ENCODE data around the gene CHD6.

The CHD6 gene

DNA sequence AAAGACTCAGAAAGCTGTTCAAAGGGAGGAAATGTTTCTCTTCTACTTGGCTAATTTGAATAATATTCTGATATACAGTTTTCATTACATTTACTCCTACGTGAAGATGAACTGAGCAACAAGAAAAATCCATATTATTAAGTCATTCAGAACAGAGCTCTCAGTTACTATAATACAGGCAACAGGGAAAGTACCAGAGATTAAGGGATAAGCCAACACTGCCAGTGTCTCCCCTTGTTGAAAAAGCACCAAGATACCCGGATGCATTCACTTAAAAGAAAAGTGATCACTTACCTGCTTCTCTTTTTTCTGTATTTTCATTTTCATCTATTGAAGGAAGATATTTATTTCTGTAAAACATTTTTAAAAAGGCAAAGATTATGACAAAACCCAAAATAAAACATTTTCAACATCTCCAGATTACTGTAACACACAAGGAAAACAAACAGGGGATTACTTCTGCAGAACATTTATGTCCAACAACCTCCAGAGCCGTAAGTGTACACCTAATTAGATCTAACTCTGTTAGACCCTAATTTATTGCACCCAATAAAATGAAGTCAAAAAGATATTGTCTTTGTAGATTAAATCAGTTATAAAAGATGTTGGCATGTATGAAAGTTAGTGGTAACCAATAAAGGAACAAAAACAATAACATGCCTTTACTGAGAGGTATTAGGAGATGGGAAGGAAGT lies 67.0 kb downstream of the CHD6 start:
- H3K4me3 ChIP-seq (ENCODE audit: low read depth, low read length) = no peak overlapping the region
- no peaks in the 10 kb centered on the region for H3K9me3 ChIP-seq (ENCODE audit: control insufficient read depth, insufficient read depth, low read depth, low read length)
- ChIA-PET POLR2A (no interaction called here), CTCF (no interaction called here)
- TF ChIP-seq ZNF843 (tag by site-specific recombination; IDR thresholded peaks at IDR 0.05) = 0 out of 2 replicates have a peak, but pooled peaks have one; percentile 61
- no peak for TF ChIP-seq ZBTB7A (tag by site-specific recombination; IDR thresholded peaks at IDR 0.05; ENCODE audit: low read depth)
- TF ChIP-seq ZNF2 (tag by site-specific recombination; IDR thresholded peaks at IDR 0.05) = no peak
- TF ChIP-seq MEIS1 (CRISPR knock-in tag; IDR thresholded peaks at IDR 0.05; ENCODE audit: borderline replicate concordance) = no peak
- TF ChIP-seq, protein P1, sequence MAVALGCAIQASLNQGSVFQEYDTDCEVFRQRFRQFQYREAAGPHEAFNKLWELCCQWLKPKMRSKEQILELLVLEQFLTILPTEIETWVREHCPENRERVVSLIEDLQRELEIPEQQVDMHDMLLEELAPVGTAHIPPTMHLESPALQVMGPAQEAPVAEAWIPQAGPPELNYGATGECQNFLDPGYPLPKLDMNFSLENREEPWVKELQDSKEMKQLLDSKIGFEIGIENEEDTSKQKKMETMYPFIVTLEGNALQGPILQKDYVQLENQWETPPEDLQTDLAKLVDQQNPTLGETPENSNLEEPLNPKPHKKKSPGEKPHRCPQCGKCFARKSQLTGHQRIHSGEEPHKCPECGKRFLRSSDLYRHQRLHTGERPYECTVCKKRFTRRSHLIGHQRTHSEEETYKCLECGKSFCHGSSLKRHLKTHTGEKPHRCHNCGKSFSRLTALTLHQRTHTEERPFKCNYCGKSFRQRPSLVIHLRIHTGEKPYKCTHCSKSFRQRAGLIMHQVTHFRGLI (tag by site-specific recombination; IDR thresholded peaks at IDR 0.05) = no peak
- TF ChIP-seq TCF7L2 (IDR thresholded peaks at IDR 0.05; ENCODE audit: borderline replicate concordance, low read depth, low read length) = 0 out of 2 replicates have a peak, but pooled peaks have one; percentile 24
- TF ChIP-seq ZFP37 (tag by site-specific recombination; IDR thresholded peaks at IDR 0.05) = no peak
- peak; percentile 66 for TF ChIP-seq FEZF1 (tag by site-specific recombination; IDR thresholded peaks at IDR 0.05)
- TF ChIP-seq OSR2 (tag by site-specific recombination; IDR thresholded peaks at IDR 0.05) = peak; percentile 26; the same call in 1 of the 2 replicates
- TF ChIP-seq ZNF404 (tag by site-specific recombination; IDR thresholded peaks at IDR 0.05) = no peak
- TF ChIP-seq ZNF600 (tag by site-specific recombination; IDR thresholded peaks at IDR 0.05) = no peak
- TF ChIP-seq, protein P2, sequence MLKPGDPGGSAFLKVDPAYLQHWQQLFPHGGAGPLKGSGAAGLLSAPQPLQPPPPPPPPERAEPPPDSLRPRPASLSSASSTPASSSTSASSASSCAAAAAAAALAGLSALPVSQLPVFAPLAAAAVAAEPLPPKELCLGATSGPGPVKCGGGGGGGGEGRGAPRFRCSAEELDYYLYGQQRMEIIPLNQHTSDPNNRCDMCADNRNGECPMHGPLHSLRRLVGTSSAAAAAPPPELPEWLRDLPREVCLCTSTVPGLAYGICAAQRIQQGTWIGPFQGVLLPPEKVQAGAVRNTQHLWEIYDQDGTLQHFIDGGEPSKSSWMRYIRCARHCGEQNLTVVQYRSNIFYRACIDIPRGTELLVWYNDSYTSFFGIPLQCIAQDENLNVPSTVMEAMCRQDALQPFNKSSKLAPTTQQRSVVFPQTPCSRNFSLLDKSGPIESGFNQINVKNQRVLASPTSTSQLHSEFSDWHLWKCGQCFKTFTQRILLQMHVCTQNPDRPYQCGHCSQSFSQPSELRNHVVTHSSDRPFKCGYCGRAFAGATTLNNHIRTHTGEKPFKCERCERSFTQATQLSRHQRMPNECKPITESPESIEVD (tag by site-specific recombination; IDR thresholded peaks at IDR 0.05) = peak; percentile 85
- TF ChIP-seq, protein P3, sequence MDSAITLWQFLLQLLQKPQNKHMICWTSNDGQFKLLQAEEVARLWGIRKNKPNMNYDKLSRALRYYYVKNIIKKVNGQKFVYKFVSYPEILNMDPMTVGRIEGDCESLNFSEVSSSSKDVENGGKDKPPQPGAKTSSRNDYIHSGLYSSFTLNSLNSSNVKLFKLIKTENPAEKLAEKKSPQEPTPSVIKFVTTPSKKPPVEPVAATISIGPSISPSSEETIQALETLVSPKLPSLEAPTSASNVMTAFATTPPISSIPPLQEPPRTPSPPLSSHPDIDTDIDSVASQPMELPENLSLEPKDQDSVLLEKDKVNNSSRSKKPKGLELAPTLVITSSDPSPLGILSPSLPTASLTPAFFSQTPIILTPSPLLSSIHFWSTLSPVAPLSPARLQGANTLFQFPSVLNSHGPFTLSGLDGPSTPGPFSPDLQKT (IDR thresholded peaks at IDR 0.05; ENCODE audit: borderline replicate concordance, low read depth, low read length) = no peak
- TF ChIP-seq, protein P4, sequence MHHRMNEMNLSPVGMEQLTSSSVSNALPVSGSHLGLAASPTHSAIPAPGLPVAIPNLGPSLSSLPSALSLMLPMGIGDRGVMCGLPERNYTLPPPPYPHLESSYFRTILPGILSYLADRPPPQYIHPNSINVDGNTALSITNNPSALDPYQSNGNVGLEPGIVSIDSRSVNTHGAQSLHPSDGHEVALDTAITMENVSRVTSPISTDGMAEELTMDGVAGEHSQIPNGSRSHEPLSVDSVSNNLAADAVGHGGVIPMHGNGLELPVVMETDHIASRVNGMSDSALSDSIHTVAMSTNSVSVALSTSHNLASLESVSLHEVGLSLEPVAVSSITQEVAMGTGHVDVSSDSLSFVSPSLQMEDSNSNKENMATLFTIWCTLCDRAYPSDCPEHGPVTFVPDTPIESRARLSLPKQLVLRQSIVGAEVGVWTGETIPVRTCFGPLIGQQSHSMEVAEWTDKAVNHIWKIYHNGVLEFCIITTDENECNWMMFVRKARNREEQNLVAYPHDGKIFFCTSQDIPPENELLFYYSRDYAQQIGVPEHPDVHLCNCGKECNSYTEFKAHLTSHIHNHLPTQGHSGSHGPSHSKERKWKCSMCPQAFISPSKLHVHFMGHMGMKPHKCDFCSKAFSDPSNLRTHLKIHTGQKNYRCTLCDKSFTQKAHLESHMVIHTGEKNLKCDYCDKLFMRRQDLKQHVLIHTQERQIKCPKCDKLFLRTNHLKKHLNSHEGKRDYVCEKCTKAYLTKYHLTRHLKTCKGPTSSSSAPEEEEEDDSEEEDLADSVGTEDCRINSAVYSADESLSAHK (tag by site-specific recombination; IDR thresholded peaks at IDR 0.05) = 0 out of 2 replicates have a peak, but pooled peaks have one; percentile 13
- no peak for TF ChIP-seq ZNF670 (tag by site-specific recombination; IDR thresholded peaks at IDR 0.05; ENCODE audit: low read depth)
- 0 out of 2 replicates have a peak, but pooled peaks have one; percentile 45 for TF ChIP-seq OVOL3 (tag by site-specific recombination; IDR thresholded peaks at IDR 0.05)
- no peak for TF ChIP-seq ZNF140 (tag by site-specific recombination; IDR thresholded peaks at IDR 0.05)
- peaks cover 13% of the 10 kb centered on the region for H3K4me1 ChIP-seq (ENCODE audit: control insufficient read depth, insufficient read depth, low read length)
- H3K27ac ChIP-seq (ENCODE audit: extremely low read depth, low read depth, low read length) = no peak overlapping the region
- H3K36me3 ChIP-seq (ENCODE audit: control insufficient read depth in 2 of 2, insufficient read depth in 1 of 2, low read length in 2 of 2) = peaks cover 0 to 5% of the 10 kb centered on the region in 2 experiments; a peak in 1 of 3 replicates

DNA sequence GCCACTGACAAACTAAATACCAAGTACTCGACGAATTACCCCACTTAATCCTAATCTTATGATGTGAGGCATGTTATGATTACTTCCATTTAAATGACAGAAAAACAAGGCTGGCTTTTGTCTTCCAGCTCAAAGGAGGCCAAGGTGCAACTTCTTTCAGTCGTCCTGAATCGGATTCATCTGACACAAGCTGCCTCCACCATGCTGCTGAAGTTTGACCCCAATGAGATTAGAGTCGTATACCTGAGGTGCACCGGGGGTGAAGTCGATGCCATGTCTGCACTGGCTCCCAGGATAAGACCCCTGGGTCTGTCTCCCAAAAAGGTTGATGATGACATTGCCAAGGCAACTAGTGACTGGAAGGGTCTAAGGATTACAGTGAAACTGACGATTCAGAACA lies 71.0 kb downstream of the CHD6 start:
- ChIA-PET POLR2A (no interaction called here), CTCF (no interaction called here)
- no peaks in the 10 kb centered on the region for H3K9me3 ChIP-seq (ENCODE audit: control insufficient read depth, insufficient read depth, low read depth, low read length)
- peaks cover 12% of the 10 kb centered on the region for H3K4me1 ChIP-seq (ENCODE audit: control insufficient read depth, insufficient read depth, low read length)
- no peak overlapping the region for H3K27ac ChIP-seq (ENCODE audit: extremely low read depth, low read depth, low read length)
- no peak overlapping the region for H3K4me3 ChIP-seq (ENCODE audit: low read depth, low read length)
- TF ChIP-seq ZNF202 (tag by site-specific recombination; IDR thresholded peaks at IDR 0.05; ENCODE audit: borderline replicate concordance) (no peak), GLIS2 (tag by site-specific recombination; IDR thresholded peaks at IDR 0.05) (no peak), WT1 (tag by site-specific recombination; IDR thresholded peaks at IDR 0.05) (no peak), REPIN1 (tag by site-specific recombination; IDR thresholded peaks at IDR 0.05; ENCODE audit: low read depth) (no peak)
- H3K36me3 ChIP-seq (ENCODE audit: control insufficient read depth in 2 of 2, insufficient read depth in 1 of 2, low read length in 2 of 2) = peaks cover 0 to 5% of the 10 kb centered on the region in 2 experiments; a peak in 1 of 3 replicates
